ENCODE measurements around the gene SLC49A3. TPM values are rescaled to one million over a fixed set of nuclear protein-coding genes. Genes with fewer than 3 reads are reported as not detected.
"Not testable (repeated sequence)": the region's sequence is repeated elsewhere in the genome, so short reads cannot be mapped to it uniquely, and the experiment has no call there.

SLC49A3 gene
- total RNA-seq (10 to 100 TPM in 2 of 5 donors, 1 to 10 TPM in 3; 2.7 to 18.8 (median 9.4) TPM), polyA plus RNA-seq (10 to 100 TPM in 2 of 3 donors, 1 to 10 TPM in 1; 8.2 to 15.2 (median 11.4) TPM)
- long read RNA-seq, donor 1, partial matches to known transcripts: 0 of 1 reads
- long read RNA-seq, donor 1, other reads (novel, unspliced or antisense): 0 of 1 reads
- long read RNA-seq, donor 2, partial matches to known transcripts: 92 of 92 reads
- long read RNA-seq, donor 2, other reads (novel, unspliced or antisense): 0 of 92 reads
- long read RNA-seq, donor 3, partial matches to known transcripts: 0 of 1 reads
- long read RNA-seq, donor 3, other reads (novel, unspliced or antisense): 0 of 1 reads
- long read RNA-seq, donor 4: 0 reads
- long read RNA-seq, donor 5: 0 reads
- long read RNA-seq, donor 6: 0 reads
- long read RNA-seq, donor 7, partial matches to known transcripts: 6 of 6 reads
- long read RNA-seq, donor 7, other reads (novel, unspliced or antisense): 0 of 6 reads
- long read RNA-seq, donor 8: 0 reads
- long read RNA-seq, donor 9: 0 reads
- long read RNA-seq, donor 10: 0 reads

- intact Hi-C loops (cut with DNase I; ENCODE audit: low total_unique reads): no loop called here
- Histone ChIP-seq H3K27ac (peak within 1 kb of the TSS; percentile 77 to 90 (median 84)), H3K4me3 (peak within 1 kb of the TSS; percentile 46 to 55 (median 54)), H3K4me1 (peaks cover 40 to 45% (median 41%) of the 10 kb centered on the region in 4 donors), H3K27me3 (no peaks in the 10 kb centered on the region), H3K9me3 (no peaks in the 10 kb centered on the region), H3K36me3 (peaks cover 0 to 9% (median 8%) of the 10 kb centered on the region in 4 donors)
- peak; percentile 53 to 59 for DNase-seq
- 6 to 15% (median 8%) methylated on average over 29 to 59 of the region's 59 CpGs for WGBS, 5 donors
- TF ChIP-seq, protein P1, sequence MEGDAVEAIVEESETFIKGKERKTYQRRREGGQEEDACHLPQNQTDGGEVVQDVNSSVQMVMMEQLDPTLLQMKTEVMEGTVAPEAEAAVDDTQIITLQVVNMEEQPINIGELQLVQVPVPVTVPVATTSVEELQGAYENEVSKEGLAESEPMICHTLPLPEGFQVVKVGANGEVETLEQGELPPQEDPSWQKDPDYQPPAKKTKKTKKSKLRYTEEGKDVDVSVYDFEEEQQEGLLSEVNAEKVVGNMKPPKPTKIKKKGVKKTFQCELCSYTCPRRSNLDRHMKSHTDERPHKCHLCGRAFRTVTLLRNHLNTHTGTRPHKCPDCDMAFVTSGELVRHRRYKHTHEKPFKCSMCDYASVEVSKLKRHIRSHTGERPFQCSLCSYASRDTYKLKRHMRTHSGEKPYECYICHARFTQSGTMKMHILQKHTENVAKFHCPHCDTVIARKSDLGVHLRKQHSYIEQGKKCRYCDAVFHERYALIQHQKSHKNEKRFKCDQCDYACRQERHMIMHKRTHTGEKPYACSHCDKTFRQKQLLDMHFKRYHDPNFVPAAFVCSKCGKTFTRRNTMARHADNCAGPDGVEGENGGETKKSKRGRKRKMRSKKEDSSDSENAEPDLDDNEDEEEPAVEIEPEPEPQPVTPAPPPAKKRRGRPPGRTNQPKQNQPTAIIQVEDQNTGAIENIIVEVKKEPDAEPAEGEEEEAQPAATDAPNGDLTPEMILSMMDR (IDR thresholded peaks at IDR 0.05): no peak
- TF ChIP-seq POLR2AphosphoS5 (IDR thresholded peaks at IDR 0.05) (peak in 1 of 3 donors; percentile 37), POLR2A (IDR thresholded peaks at IDR 0.05) (no peak)
Observed at GRCh38 chr4:688854-689681, at the start of gene SLC49A3. TSS of gene SLC49A3 (minus strand) at chr4:689151. CDS start at chr4:689127, 24 bp downstream.

- H3K4me3 ChIP-seq; H3K4me1 ChIP-seq; H3K27me3 ChIP-seq; H3K27ac ChIP-seq; DNase-seq; H3K9me3 ChIP-seq; intact Hi-C loops (cut with DNase I; ENCODE audit: low total_unique reads): not testable (repeated sequence)
- 96 to 100% (median 97%) methylated on average over 13 to 31 of the region's 34 CpGs for WGBS, 5 donors
- peaks cover 60 to 95% (median 92%) of the 10 kb centered on the region in 4 donors for H3K36me3 ChIP-seq
Observed at GRCh38 chr4:736561-736960, 47.6 kb upstream of the SLC49A3 start.

DNA sequence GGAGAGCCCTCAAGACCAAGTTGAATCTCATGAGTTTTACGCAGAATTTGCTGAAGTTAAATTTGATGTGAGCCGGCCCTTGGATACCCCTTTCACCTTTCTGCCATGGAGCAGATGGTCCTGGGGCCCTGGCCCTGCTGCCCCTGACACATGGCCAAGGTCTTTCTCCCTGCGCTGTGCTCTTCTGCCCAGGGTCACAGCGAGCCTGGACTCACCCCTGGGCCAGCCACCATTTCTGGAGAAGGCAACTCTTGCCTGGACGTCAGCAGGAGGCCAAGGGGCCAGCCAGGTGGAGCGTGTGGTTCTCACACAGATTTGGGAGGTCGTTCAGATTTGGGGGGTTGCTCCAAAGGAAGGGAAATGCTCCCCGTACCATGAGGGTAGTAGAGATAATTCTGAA lies 46.6 kb upstream of the SLC49A3 start:
- Histone ChIP-seq H3K27me3 (no peaks in the 10 kb centered on the region), H3K9me3 (no peaks in the 10 kb centered on the region), H3K27ac (no peak overlapping the region), H3K36me3 (peaks cover 68 to 95% (median 91%) of the 10 kb centered on the region in 4 donors), H3K4me3 (no peak overlapping the region), H3K4me1 (no peaks in the 10 kb centered on the region)
- DNase-seq: no peak
- TF ChIP-seq, protein P1 (IDR thresholded peaks at IDR 0.05): no peak
- TF ChIP-seq POLR2AphosphoS5 (IDR thresholded peaks at IDR 0.05) (no peak), EP300 (IDR thresholded peaks at IDR 0.05) (no peak), POLR2A (IDR thresholded peaks at IDR 0.05) (no peak)
- intact Hi-C loops (cut with DNase I; ENCODE audit: low total_unique reads): no loop called here
- 96 to 97% (median 96%) methylated on average over 8 of the region's 8 CpGs for WGBS, 5 donors

GRCh38 chr4:734951-735350 lies 46.0 kb upstream of the SLC49A3 start:
- Histone ChIP-seq H3K9me3 (no peaks in the 10 kb centered on the region), H3K36me3 (peaks cover 71 to 95% (median 88%) of the 10 kb centered on the region in 4 donors), H3K27me3 (no peaks in the 10 kb centered on the region), H3K4me1 (no peaks in the 10 kb centered on the region), H3K27ac (no peak overlapping the region), H3K4me3 (no peak overlapping the region)
- intact Hi-C loops (cut with DNase I; ENCODE audit: low total_unique reads): no loop called here
- WGBS, 5 donors: 92 to 97% (median 95%) methylated on average over 8 to 9 of the region's 9 CpGs
- DNase-seq: no peak
- no peak for TF ChIP-seq POLR2AphosphoS5 (IDR thresholded peaks at IDR 0.05)
- TF ChIP-seq POLR2A (IDR thresholded peaks at IDR 0.05): no peak
- TF ChIP-seq, protein P1 (IDR thresholded peaks at IDR 0.05): no peak

Measured in stomach (tissue), 19 donors.